ENCODE measurements around the gene BTBD9.

DNA sequence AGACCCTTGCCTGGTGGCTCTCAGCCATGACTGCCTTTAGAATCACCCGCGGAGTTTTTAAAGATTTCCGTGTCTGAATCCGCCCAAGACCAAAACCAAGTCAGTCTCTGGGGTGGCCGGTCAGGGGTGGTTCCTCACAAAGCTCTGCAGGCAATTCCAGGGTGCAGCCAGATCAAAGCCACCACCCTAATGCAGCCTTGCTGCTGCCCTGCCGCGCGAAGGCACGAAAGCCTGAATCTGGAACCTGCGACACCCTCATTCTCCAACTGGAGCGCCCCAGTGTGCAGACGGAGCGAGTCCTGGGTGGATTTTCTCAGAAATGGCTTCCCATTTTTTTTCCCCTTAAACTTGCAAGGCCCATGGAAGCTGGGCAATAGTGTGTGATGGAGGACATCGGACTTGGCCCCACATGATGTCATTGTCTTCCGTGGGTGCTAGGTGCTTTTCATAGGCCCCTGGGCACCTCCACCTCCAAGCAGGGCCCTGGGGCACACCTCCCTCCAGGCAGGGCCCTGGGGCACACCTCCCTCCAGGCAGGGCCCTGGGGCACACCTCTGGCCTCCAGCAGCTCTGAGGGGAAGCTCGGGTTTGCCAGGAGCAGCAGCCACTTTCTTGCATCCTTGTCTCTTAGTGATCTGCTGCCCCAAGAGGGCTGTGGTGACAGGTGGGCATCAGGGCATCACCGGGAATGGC, 477.1 kb downstream of the BTBD9 start:
- TF ChIP-seq, protein P1, sequence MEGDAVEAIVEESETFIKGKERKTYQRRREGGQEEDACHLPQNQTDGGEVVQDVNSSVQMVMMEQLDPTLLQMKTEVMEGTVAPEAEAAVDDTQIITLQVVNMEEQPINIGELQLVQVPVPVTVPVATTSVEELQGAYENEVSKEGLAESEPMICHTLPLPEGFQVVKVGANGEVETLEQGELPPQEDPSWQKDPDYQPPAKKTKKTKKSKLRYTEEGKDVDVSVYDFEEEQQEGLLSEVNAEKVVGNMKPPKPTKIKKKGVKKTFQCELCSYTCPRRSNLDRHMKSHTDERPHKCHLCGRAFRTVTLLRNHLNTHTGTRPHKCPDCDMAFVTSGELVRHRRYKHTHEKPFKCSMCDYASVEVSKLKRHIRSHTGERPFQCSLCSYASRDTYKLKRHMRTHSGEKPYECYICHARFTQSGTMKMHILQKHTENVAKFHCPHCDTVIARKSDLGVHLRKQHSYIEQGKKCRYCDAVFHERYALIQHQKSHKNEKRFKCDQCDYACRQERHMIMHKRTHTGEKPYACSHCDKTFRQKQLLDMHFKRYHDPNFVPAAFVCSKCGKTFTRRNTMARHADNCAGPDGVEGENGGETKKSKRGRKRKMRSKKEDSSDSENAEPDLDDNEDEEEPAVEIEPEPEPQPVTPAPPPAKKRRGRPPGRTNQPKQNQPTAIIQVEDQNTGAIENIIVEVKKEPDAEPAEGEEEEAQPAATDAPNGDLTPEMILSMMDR (IDR thresholded peaks at IDR 0.05), result no peak
- TF ChIP-seq USF2 (IDR thresholded peaks at IDR 0.05) (no peak), BHLHE40 (IDR thresholded peaks at IDR 0.05; ENCODE audit: low read depth, low read length) (no peak), ZNF302 (CRISPR knock-in tag; IDR thresholded peaks at IDR 0.05) (no peak), HDAC2 (IDR thresholded peaks at IDR 0.05) (no peak), KDM1A (IDR thresholded peaks at IDR 0.05; ENCODE audit: low read depth) (no peak), RNF2 (IDR thresholded peaks at IDR 0.05; ENCODE audit: borderline replicate concordance, low read depth) (no peak), EHMT2 (IDR thresholded peaks at IDR 0.05; ENCODE audit: low read depth) (no peak), REST (IDR thresholded peaks at IDR 0.05) (no peak), CEBPB (IDR thresholded peaks at IDR 0.05) (no peak), PHF8 (IDR thresholded peaks at IDR 0.05; ENCODE audit: borderline replicate concordance, low read depth) (no peak), MAX (IDR thresholded peaks at IDR 0.05) (no peak), POLR2A (IDR thresholded peaks at IDR 0.05; ENCODE audit: low read length) (no peak)
- TF ChIP-seq, protein P2, sequence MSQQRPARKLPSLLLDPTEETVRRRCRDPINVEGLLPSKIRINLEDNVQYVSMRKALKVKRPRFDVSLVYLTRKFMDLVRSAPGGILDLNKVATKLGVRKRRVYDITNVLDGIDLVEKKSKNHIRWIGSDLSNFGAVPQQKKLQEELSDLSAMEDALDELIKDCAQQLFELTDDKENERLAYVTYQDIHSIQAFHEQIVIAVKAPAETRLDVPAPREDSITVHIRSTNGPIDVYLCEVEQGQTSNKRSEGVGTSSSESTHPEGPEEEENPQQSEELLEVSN (IDR thresholded peaks at IDR 0.05; ENCODE audit: borderline replicate concordance, low read depth), result no peak

All from A549 (cell line).